Mucosa of stomach (tissue), 1 donor: Measurements from ENCODE around the gene C3.
"Not testable (repeated sequence)": the region's sequence is repeated elsewhere in the genome, so short reads cannot be mapped to it uniquely, and the experiment has no call there.

Source experiments
- H3K27me3 ChIP-seq: one replicate; pipeline ENCODE4 v1.7.0; 2013; ENCODE audit warnings: mild to moderate bottlenecking, low read length; ENCODE audit not compliant: control insufficient read depth, insufficient read depth
- H3K36me3 ChIP-seq: one replicate; pipeline ENCODE4 v1.7.0; 2013; ENCODE audit warnings: low read length; ENCODE audit not compliant: control insufficient read depth, insufficient read depth
- H3K4me1 ChIP-seq: one replicate; pipeline ENCODE4 v1.7.0; 2013; ENCODE audit warnings: mild to moderate bottlenecking, low read length; ENCODE audit not compliant: control insufficient read depth, insufficient read depth
- H3K4me3 ChIP-seq: one replicate; pipeline ENCODE4 v1.7.0; 2013; ENCODE audit warnings: low read length
- H3K9ac ChIP-seq: one replicate; pipeline ENCODE4 v1.7.0; 2013; ENCODE audit warnings: mild to moderate bottlenecking, low read length, moderate library complexity
- H3K9me3 ChIP-seq: one replicate; pipeline ENCODE4 v1.7.0; 2013; ENCODE audit warnings: mild to moderate bottlenecking, low read length, moderate library complexity; ENCODE audit not compliant: control insufficient read depth
- donor health status: Pancreatic carcinoma.

The C3 gene

DNA sequence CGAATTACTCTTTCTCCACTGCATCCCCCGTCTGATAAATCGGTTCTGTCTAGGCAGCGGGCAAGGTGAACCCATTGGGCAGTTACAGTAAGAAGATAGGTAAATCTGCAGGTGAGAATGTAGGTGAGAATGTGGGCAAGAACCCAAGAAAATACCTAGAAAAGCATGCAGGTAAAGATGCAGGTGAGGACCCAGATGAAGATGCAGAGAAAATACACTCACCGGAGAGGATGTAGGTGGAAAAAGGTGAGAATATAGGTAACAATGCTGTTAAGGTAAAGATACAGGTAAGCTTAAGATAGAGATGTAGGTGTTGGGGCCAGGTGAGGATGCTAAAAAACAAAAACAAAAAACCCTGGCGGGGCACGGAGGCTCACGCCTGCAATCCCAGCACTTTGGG is 44.2 kb downstream of the C3 start:
- no peaks in the 10 kb centered on the region for H3K36me3 ChIP-seq
- H3K9ac ChIP-seq: no peak overlapping the region
- H3K4me1 ChIP-seq: no peaks in the 10 kb centered on the region
- H3K4me3 ChIP-seq: no peak overlapping the region
- H3K9me3 ChIP-seq: no peaks in the 10 kb centered on the region
- no peaks in the 10 kb centered on the region for H3K27me3 ChIP-seq

DNA sequence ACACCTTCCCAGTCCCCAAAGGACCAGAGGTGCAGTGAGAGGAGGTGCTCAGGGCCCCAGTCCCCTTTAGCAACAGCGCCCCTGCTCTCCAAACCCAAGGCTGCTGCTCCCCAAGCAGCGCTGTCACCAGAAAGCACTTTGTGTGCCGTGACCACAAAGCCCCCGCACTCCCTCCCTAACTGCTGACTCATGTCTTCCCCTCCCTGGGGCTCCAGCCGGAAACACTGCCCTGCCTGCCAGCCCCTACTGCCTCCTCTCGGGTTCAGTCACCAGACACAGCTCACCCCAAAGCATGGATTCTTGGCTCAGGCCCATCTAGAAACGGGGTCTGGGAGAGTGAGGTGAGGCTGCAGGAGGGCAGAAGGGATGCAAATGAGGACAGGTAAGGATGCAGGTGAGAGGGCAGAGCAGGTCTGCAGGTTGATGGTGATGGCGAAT is 45.6 kb downstream of the C3 start:
- no peaks in the 10 kb centered on the region for H3K9me3 ChIP-seq
- H3K4me3 ChIP-seq: no peak overlapping the region
- H3K36me3 ChIP-seq: no peaks in the 10 kb centered on the region
- H3K9ac ChIP-seq: no peak overlapping the region
- no peaks in the 10 kb centered on the region for H3K27me3 ChIP-seq
- no peaks in the 10 kb centered on the region for H3K4me1 ChIP-seq

DNA sequence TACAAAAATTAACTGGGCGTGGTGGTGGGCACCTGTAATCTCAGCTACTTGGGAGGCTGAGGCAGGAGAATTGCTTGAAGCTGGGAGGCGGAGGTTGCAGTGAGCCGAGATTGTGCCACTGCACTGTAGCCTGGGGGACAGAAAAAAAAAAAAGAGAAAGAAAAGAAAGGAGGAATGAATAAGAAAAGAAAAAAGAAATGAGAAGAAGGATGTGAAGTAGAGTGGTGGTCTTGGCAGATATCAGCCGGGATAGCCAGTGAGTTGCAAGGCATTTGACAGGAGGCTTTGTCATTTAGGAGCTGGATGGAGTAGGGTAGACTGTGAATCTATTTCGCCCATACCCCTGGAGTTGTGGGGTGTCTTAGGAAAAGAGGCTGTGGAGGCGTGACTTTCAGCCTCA is 46.0 kb downstream of the C3 start:
- not testable (repeated sequence) for H3K9me3 ChIP-seq, H3K9ac ChIP-seq, H3K27me3 ChIP-seq, H3K36me3 ChIP-seq, H3K4me3 ChIP-seq, H3K4me1 ChIP-seq

DNA sequence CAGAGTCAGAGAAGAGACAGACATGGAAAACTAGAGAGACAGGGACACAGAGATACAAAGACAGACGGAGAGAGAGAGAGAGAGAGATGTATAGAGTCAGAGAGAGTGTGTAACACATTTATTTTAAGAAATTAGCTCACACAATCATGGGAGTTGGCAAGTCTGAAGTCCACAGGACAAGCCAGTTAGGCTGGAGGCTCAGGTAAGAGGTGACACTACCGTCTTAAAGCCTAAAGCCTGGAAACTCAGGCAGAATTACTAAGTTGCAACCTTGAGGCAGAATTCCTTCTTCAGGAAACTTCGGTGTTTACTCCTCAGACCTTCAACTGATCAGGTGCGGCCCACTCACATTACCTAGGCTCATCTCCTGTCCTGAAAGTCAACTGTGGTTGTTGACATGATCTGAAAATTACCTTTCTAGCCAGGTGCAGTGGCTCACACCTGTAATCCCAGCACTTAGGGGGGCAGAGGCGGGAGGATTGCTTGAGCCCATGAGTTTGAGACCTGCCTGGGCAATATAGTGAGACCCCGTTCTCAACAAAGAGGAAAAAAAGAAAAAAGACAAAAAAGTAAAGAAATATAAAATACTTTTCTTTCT is 47.7 kb downstream of the C3 start:
- Histone ChIP-seq H3K4me3 (no peak overlapping the region), H3K9me3 (no peaks in the 10 kb centered on the region), H3K36me3 (no peaks in the 10 kb centered on the region), H3K4me1 (no peaks in the 10 kb centered on the region), H3K27me3 (no peaks in the 10 kb centered on the region), H3K9ac (no peak overlapping the region)

DNA sequence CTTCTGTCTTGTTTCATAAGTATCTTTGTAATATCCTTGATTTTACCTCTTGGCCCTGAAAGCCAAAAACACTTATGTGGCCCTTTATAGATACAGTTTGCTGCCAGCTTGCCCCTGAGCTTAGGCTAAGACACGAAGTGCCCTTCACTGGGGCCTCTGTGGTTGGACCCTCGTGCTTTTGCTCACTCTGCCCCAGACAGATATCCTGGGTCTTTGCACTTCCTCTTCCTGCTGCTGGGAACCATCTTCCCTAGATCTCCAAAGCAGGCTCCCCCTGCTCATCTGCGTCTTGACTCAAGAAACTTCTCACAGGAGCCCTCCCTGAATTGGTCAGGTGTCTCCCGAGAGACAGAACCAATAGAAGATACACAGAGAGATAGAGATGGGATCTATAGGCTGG is 48.5 kb downstream of the C3 start:
- H3K36me3 ChIP-seq: no peaks in the 10 kb centered on the region
- no peak overlapping the region for H3K9ac ChIP-seq
- no peak overlapping the region for H3K4me3 ChIP-seq
- no peaks in the 10 kb centered on the region for H3K27me3 ChIP-seq
- H3K4me1 ChIP-seq: no peaks in the 10 kb centered on the region
- no peaks in the 10 kb centered on the region for H3K9me3 ChIP-seq

DNA sequence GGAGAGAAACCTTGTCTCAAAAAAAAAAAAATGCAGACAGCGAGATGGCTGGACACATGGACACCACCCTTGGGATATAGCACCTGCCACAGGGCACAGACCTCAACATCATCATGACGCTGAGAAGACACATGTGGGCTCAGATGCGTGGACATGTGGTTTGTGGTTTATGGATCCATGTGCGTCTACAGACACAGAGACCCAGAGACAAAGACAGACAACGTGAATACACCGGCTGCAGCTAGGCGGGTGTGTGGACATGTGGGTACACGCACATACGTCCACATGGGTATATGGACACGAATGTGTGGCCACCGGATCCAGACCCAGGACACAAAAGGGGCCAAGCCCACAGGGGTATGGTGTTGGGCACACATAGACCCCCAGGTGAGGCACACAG is 51.8 kb downstream of the C3 start:
- Histone ChIP-seq H3K27me3 (no peaks in the 10 kb centered on the region), H3K36me3 (no peaks in the 10 kb centered on the region), H3K9me3 (no peaks in the 10 kb centered on the region), H3K4me3 (no peak overlapping the region), H3K4me1 (no peaks in the 10 kb centered on the region), H3K9ac (no peak overlapping the region)

DNA sequence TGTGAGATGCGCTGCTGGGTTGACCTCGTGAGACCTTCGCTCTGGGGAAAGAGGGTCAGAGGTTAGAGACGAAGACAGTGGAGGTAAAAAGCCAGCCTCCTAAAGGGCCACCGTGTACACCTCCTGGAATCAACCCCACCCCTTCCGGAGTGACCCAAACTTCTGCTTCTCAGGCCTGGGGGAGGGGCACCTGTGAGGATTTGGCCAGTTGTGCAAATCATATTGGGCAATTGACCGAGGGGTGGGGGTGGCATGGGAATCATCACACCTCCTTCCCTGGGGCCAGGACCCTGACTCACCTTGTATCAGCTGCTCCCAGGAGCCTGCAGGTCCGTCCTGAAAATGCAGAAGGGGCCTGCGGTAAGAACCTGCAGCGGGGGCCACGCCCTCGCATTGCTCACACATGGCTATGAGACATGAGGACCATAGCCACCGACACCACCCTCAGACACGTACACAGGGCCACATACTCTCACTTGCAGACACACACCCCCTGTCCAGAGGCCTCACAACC is 53.3 kb downstream of the C3 start:
- Histone ChIP-seq H3K36me3 (no peaks in the 10 kb centered on the region), H3K4me1 (no peaks in the 10 kb centered on the region), H3K4me3 (no peak overlapping the region), H3K27me3 (no peaks in the 10 kb centered on the region), H3K9ac (no peak overlapping the region), H3K9me3 (no peaks in the 10 kb centered on the region)

DNA sequence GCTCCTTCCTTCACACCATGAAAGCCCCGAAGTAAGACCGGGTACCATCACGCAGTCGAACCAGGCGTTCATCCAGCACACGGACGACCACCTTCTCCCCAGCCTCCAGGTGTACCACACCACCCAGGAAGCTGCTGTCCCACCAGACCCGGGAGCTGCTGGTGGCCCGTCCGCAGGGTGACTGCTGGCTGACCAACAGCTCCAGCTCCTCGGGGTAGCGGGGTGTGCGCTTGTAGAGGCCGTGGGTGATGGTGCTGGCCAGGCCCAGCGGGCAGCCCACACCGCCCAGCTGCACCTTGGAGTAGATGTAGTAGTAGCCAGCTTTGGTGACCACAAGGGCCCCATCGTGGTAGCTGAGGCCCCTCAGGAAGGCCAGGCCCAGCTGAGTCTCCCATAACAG is 55.5 kb downstream of the C3 start:
- Histone ChIP-seq H3K4me1 (no peaks in the 10 kb centered on the region), H3K36me3 (no peaks in the 10 kb centered on the region), H3K4me3 (no peak overlapping the region), H3K27me3 (peaks cover 16% of the 10 kb centered on the region), H3K9ac (no peak overlapping the region), H3K9me3 (no peaks in the 10 kb centered on the region)

DNA sequence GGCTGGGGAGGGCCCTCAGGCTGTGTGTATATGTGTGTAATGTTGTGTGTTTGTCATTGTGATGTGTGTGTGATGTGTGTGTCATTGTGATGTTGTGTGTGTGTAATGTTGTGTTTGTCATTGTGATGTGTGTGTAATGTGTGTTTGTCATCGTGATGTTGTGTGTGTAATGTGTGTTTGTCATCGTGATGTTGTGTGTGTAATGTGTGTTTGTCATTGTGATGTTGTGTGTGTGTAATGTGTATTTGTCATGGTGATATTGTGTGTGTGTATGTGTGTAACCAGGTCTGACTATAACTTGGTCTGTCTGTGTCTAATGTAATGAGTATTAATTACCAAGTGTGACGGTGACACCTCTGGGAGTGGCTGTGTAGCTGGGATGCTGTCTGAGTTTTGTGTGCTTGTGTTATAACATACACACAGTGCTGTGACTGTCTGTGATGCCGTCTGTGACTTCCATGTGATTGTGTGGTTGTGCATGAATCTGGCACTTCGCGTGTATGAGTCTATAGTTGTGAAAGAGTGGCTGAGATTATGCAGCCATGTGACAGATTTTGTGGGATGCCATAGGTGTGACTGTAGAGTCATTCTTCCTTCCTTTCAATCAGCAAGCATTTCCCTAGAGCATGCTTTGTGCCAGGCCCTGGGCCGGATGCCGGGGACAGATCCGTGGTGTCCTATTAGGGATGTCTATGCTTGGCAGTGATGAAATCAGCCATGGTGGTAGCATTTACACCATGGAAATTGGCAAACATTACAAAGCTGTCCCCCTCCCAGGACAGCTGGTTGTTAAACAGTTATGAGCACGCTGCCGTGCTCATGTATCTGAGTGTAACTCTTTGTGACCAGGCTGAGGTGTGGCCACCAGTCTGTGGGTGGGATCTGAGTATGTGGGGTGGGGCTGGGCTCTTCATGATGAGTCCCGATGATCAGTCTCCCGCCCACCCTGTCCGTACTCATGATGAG is 56.9 kb downstream of the C3 start:
- no peaks in the 10 kb centered on the region for H3K4me1 ChIP-seq
- H3K9ac ChIP-seq: no peak overlapping the region
- H3K9me3 ChIP-seq: no peaks in the 10 kb centered on the region
- peaks cover 27% of the 10 kb centered on the region for H3K27me3 ChIP-seq
- H3K36me3 ChIP-seq: no peaks in the 10 kb centered on the region
- H3K4me3 ChIP-seq: no peak overlapping the region

DNA sequence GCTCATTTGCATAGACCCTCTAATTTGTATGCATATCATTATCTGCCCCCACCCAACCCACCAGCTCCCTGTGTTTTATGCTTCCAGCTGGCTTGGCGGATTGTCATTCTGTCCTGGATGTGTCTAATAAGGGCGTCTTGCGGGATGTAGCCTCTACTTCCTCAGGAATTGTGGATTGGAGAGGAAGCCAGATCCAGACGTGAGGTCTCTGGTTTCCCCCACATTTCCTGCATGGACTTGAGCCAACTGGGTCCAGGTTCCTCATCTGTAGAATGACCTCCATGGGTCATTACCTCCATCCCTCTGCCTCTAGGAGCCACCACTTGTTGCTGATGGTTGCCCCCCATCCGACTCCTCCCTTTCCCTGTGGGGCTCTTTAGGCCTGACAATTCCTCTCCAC is 57.7 kb downstream of the C3 start:
- peaks cover 30% of the 10 kb centered on the region for H3K27me3 ChIP-seq
- H3K9ac ChIP-seq: no peak overlapping the region
- H3K9me3 ChIP-seq: no peaks in the 10 kb centered on the region
- no peaks in the 10 kb centered on the region for H3K36me3 ChIP-seq
- H3K4me3 ChIP-seq: no peak overlapping the region
- no peaks in the 10 kb centered on the region for H3K4me1 ChIP-seq

DNA sequence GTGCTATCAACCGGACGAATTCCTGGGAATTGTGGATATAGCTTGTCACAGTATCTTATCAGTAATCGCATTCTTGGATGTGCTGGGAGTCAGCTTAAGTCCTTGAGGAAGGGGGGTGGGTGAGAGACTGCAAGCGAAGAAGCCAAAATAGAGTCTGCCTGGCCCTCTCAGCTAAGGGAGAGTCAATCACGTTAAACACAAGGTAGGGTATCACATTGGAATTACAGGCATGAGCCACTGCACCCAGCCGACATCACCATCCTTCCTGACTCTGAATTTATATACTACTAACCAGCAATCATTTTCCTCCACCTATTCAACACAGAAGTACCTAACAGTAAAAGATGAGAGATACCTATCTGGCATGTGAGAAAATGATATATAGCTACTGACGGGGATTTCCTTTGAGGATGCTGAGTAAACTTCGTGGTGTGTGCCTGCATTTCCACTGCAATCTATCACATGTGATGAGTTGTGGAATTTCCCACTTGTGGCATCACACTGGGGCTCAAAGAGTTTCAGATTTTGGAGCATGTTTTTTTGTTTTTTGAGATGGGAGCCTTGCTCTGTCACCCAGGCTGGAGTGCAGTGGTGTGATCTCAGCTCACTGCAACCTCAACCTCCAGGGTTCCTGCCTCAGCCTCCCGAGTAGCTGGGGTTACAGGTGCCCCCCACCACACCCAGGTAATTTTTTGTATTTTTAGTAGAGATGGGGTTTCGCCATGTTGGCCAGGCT is 58.8 kb downstream of the C3 start:
- not testable (repeated sequence) for H3K9me3 ChIP-seq, H3K36me3 ChIP-seq, H3K4me3 ChIP-seq, H3K9ac ChIP-seq, H3K4me1 ChIP-seq
- peaks cover 30% of the 10 kb centered on the region for H3K27me3 ChIP-seq

DNA sequence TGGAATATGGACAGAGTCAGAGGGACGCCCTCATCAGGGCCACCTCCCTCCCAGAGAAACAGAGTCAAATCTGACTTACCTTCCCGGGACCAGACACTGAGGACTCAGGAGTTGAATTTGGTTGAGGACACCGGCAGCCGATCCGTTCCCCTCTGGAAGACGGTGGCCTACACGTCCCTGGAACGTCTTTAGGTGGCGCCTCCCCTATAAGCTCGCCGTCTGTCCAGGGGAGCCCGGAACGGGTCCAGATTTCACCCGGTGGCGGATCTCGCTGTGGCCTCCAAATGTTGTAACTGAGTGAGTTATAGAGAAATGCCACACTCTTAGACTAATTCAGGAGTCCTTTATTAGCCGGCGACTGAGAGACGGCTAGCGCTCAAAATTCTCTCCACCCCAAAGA is 59.5 kb downstream of the C3 start:
- H3K36me3 ChIP-seq: no peaks in the 10 kb centered on the region
- H3K27me3 ChIP-seq: peaks cover 30% of the 10 kb centered on the region

More for the DNA sequence above, 59.5 kb downstream of the C3 start:
- H3K9ac ChIP-seq: no peak overlapping the region
- H3K4me3 ChIP-seq: no peak overlapping the region
- H3K4me1 ChIP-seq: no peaks in the 10 kb centered on the region
- H3K9me3 ChIP-seq: no peaks in the 10 kb centered on the region
